Immature natural killer cell (primary cell): ENCODE data around the gene ABHD6. TPM values are rescaled to one million over a fixed set of nuclear protein-coding genes. Genes with fewer than 3 reads are reported as not detected.
"Not testable (repeated sequence)": the region's sequence is repeated elsewhere in the genome, so short reads cannot be mapped to it uniquely, and the experiment has no call there.

Source experiments
- DNase-seq, 3 donors: peaks; one replicate each; pipeline ENCODE4 v3.0.0; 2022; ENCODE audit warnings: mixed read lengths in 1 of 3
- H3K27ac Mint-ChIP-seq, 6 donors: one replicate each; pipeline ENCODE4 v1.8.0; 2020; ENCODE audit warnings: mixed read lengths in 6 of 6, mild to moderate bottlenecking in 5 of 6, inconsistent platforms in 4 of 6, moderate library complexity in 3 of 6
- H3K27me3 Mint-ChIP-seq, 3 donors: one replicate each; pipeline ENCODE4 v1.8.0; 2020 to 2021; ENCODE audit warnings: low read depth in 3 of 3, mild to moderate bottlenecking in 3 of 3, mixed read lengths in 3 of 3, moderate library complexity in 3 of 3, inconsistent platforms in 1 of 3
- H3K36me3 Mint-ChIP-seq, 3 donors: one replicate each; pipeline ENCODE4 v1.8.0; 2020; ENCODE audit warnings: mixed read lengths in 3 of 3, inconsistent platforms in 2 of 3, mild to moderate bottlenecking in 2 of 3
- H3K4me1 Mint-ChIP-seq, 2 donors: one replicate each; pipeline ENCODE4 v1.8.0; 2020; ENCODE audit warnings: inconsistent platforms in 2 of 2, mild to moderate bottlenecking in 2 of 2, mixed read lengths in 2 of 2, moderate library complexity in 1 of 2
- H3K4me3 Mint-ChIP-seq, 5 donors: one replicate each; pipeline ENCODE4 v1.8.0; 2020; ENCODE audit warnings: mild to moderate bottlenecking in 5 of 5, mixed read lengths in 5 of 5, inconsistent platforms in 3 of 5, moderate library complexity in 3 of 5
- H3K9me3 Mint-ChIP-seq, 6 donors: one replicate each; pipeline ENCODE4 v1.8.0; 2020; ENCODE audit warnings: mild to moderate bottlenecking in 6 of 6, mixed read lengths in 6 of 6, inconsistent platforms in 4 of 6, moderate library complexity in 3 of 6
- polyA plus RNA-seq, 3 donors: library from polyadenylated mRNA; unstranded; fragments of 300-500 nt; fragmentation: Illumina TruSeq; gene quantifications; one replicate each; pipeline ENCODE4 v1.2.3, GENCODE V29; 2021

ABHD6 gene
- polyA plus RNA-seq, 3 donors from 2014 or later, result 8.5 to 8.7 (median 8.6) TPM

DNA sequence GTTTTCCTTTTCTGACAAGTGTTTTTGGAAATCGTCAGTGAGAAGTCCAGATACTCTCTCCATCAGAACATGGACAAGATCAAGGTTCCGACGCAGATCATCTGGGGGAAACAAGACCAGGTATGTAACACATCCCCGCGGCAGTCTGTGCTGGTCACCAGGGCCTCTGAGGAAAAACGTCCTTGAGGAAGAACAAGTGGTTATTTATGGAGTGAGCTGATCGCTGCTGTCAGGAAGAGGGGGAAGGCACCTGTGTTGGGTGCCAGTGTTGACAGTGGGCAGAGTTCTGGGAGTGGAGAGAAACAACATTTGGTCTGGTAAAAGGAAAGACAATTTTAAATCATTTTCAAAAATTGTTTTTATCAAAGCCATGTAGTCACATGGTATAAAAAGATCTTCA, 47.7 kb downstream of the ABHD6 start:
- H3K9me3 Mint-ChIP-seq, result peaks cover 0 to 2% (median 0%) of the 10 kb centered on the region in 6 donors
- H3K4me3 Mint-ChIP-seq, result no peak overlapping the region

DNA sequence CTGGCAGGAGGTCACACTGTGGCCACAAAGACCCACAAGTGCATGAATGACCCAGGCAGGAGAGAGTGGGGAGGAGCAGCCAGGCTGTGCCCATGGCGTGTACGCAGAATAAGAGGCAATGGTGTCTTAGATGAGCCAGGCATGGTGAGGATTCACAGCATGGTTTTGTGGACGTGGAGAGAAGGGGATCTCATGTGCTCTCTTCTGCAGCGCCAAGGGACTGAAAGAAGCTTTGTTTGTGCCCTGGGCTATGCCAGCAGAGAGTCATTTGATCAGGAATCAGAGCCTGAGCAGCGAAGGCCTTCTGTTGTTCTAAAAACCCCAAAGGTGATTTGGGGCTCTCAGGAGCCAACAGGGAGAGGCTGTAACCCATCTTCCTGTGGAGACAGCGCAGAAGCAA, 49.8 kb downstream of the ABHD6 start:
- no peak for DNase-seq
- H3K4me3 Mint-ChIP-seq, result no peak overlapping the region
- H3K4me1 Mint-ChIP-seq, result no peaks in the 10 kb centered on the region
- peaks cover 0 to 2% (median 0%) of the 10 kb centered on the region in 6 donors for H3K9me3 Mint-ChIP-seq
- peaks cover 12 to 16% (median 15%) of the 10 kb centered on the region in 3 donors for H3K36me3 Mint-ChIP-seq
- H3K27me3 Mint-ChIP-seq, result peaks cover 0 to 5% (median 0%) of the 10 kb centered on the region in 3 donors
- H3K27ac Mint-ChIP-seq, result no peak overlapping the region

More for the DNA sequence above, 47.7 kb downstream of the ABHD6 start:
- no peak for DNase-seq
- Mint-ChIP-seq H3K27me3 (peaks cover 0 to 2% (median 2%) of the 10 kb centered on the region in 3 donors), H3K36me3 (peaks cover 17 to 22% (median 21%) of the 10 kb centered on the region in 3 donors), H3K27ac (no peak overlapping the region), H3K4me1 (no peaks in the 10 kb centered on the region)

DNA sequence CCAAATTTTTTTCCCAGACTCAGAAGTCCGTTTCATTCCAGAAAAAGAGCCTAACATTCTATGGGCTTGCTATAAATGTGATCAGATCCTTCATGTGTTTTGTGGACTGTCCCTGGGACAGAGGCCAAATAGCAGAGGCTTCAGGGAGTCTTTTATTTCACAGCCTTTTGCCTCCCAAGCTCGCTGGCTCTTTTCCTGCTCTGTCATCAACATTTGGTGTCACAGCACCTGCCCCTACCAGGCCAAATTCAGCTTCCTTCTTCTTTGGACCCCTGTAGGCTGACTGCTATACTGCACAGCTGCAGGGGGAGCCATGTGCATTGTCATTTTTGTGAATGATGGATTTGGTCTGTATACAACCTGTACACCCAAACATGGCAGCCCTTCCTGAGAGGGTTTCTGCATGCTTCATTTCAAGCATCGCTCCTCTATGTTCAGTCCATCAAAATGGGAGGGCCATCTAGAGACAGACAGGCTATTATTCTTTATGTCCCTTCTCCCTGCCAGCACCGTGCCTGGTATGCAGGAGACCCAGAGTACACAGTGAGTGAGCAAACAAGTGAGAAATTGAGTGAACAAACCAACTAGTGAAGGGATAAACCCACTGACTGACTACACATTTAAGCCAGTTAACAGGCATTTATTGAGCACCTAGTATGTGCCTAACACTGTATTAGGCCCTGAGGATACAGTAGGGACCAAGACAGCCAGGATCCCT, 50.6 kb downstream of the ABHD6 start:
- no peak overlapping the region for H3K27ac Mint-ChIP-seq
- peaks cover 0 to 2% (median 0%) of the 10 kb centered on the region in 6 donors for H3K9me3 Mint-ChIP-seq
- H3K4me1 Mint-ChIP-seq, result no peaks in the 10 kb centered on the region
- no peak overlapping the region for H3K4me3 Mint-ChIP-seq
- peaks cover 0 to 5% (median 0%) of the 10 kb centered on the region in 3 donors for H3K27me3 Mint-ChIP-seq
- no peak for DNase-seq
- peaks cover 12 to 16% (median 15%) of the 10 kb centered on the region in 3 donors for H3K36me3 Mint-ChIP-seq

DNA sequence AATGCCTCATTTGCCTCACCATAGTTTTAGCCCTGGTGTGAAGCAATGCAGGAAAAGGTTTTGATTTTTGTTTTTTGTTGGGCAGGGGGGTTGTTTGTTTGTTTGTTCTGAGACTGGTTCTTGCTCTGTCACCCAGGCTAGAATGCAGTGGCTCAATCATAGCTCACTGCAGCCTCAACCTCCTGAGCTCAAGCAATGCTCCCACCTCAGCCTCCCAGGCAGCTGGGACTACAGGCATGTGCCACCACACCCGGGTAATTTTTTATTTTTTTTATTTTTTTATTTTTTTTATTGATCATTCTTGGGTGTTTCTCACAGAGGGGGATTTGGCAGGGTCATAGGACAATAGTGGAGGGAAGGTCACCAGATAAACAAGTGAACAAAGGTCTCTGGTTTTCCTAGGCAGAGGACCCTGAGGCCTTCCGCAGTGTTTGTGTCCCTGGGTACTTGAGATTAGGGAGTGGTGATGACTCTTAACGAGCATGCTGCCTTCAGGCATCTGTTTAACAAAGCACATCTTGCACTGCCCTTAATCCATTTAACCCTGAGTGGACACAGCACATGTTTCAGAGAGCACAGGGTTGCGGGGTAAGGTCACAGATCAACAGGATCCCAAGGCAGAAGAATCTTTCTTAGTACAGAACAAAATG, 51.5 kb downstream of the ABHD6 start:
- not testable (repeated sequence) for H3K27me3 Mint-ChIP-seq, H3K4me1 Mint-ChIP-seq, H3K4me3 Mint-ChIP-seq, H3K9me3 Mint-ChIP-seq, DNase-seq, H3K27ac Mint-ChIP-seq
- H3K36me3 Mint-ChIP-seq, result peaks cover 8 to 12% (median 10%) of the 10 kb centered on the region in 3 donors

DNA sequence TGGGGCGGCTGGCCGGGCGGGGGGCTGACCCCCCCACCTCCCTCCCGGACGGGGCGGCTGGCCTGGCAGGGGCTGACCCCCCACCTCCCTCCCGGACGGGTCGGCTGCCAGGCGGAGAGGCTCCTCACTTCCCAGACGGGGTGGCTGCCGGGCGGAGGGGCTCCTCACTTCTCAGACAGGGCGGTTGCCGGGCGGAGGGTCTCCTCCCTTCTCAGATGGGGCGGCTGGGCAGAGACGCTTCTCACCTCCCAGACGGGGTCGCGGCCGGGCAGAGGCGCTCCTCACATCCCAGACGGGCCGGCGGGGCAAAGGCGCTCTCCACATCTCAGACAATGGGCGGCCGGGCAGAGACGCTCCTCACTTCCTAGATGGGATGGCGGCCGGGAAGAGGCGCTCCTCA, 52.9 kb downstream of the ABHD6 start:
- not testable (repeated sequence) for H3K27ac Mint-ChIP-seq, DNase-seq, H3K9me3 Mint-ChIP-seq, H3K27me3 Mint-ChIP-seq, H3K36me3 Mint-ChIP-seq, H3K4me3 Mint-ChIP-seq, H3K4me1 Mint-ChIP-seq

DNA sequence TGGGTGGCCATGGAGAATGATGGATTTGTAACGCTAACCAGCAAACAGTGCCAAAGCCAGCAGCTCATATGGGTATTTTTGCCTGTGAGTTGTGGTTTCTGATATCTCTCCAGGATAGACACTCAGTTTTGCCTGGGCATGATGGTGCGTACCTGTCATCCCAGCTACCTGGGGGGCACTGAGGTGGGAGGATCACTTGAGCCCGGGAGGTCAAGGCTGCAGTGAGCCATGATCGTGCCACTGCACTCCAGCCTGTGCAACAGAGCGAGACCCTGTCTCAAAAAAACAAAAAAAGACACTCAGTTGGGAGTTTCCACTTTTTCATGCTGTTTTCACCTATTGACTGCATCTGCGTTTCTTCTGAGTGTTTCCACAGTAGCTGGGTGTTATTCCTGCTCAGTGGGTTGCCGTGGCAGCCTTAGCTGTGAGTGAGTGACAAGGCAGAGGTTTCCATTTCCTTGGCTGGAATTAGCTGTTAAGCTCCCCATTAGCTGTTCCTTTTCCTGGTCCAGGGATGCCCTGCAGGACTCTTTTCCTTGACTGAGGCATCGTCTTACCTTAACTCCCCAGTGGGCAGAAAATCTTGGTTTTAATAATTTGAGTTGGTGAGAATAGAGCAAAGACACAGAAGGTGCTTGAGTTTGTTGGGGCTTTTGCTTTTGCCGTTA, 54.2 kb downstream of the ABHD6 start:
- Mint-ChIP-seq H3K27ac (no peak overlapping the region), H3K36me3 (peaks cover 2 to 5% (median 3%) of the 10 kb centered on the region in 3 donors), H3K27me3 (peaks cover 0 to 3% (median 2%) of the 10 kb centered on the region in 3 donors), H3K9me3 (no peaks in the 10 kb centered on the region), H3K4me3 (no peak overlapping the region), H3K4me1 (no peaks in the 10 kb centered on the region)
- DNase-seq, result no peak

DNA sequence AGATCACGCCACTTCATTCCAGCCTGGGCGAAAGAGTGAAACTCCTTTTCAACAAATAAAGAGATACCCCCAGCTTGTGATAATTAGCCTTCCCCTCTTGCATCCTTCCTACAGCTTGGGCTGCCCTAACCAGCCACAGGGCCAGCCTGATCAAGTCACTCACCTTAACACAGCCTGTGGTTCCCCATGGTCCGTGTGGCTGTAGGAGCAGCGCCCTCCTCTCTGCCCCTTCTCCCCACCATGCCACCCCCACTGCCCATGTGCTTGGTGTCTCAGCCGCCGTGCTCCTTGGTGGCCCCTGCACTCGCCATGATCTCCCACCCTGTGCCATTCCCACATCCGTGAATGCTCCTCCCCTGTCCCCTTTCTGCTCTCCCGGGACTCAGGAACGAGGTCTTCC, 55.3 kb downstream of the ABHD6 start:
- Mint-ChIP-seq H3K4me1 (no peaks in the 10 kb centered on the region), H3K9me3 (no peaks in the 10 kb centered on the region), H3K4me3 (no peak overlapping the region), H3K27ac (no peak overlapping the region), H3K36me3 (peaks cover 0 to 5% (median 2%) of the 10 kb centered on the region in 3 donors), H3K27me3 (peaks cover 0 to 3% (median 2%) of the 10 kb centered on the region in 3 donors)
- no peak for DNase-seq

DNA sequence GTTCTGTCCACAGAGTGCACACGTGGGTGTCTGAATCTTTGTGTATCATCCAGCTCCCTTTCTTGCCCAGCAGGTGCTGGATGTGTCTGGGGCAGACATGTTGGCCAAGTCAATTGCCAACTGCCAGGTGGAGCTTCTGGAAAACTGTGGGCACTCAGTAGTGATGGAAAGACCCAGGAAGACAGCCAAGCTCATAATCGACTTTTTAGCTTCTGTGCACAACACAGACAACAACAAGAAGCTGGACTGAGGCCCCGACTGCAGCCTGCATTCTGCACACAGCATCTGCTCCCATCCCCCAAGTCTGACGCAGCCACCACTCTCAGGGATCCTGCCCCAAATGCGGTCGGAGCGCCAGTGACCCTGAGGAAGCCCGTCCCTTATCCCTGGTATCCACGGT, 55.9 kb downstream of the ABHD6 start:
- DNase-seq, result no peak
- peaks cover 0 to 3% (median 2%) of the 10 kb centered on the region in 3 donors for H3K27me3 Mint-ChIP-seq
- no peak overlapping the region for H3K4me3 Mint-ChIP-seq
- H3K9me3 Mint-ChIP-seq, result no peaks in the 10 kb centered on the region
- H3K4me1 Mint-ChIP-seq, result no peaks in the 10 kb centered on the region
- H3K36me3 Mint-ChIP-seq, result peaks cover 0 to under 1% (median under 1%) of the 10 kb centered on the region in 3 donors
- H3K27ac Mint-ChIP-seq, result no peak overlapping the region

DNA sequence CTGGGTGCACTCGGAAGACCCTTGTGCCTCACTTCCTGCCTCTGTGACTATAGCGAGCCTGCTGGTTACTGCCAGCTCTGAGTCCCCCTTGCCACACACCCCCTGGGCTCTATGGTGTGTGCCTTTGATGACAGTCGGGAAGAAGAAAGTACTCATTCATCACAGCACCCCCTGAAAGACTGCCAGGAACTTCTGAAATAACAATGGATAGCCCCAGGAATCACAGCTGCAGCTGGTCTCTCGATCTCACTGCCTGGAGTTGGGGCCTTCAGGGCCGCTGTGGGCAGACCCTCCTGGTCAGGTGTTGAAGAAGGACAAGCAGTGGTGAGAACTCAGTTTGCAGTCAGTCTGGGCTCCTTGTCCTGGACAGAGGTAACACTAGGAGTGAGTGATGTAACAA, 58.7 kb downstream of the ABHD6 start:
- H3K27ac Mint-ChIP-seq, result no peak overlapping the region

DNA sequence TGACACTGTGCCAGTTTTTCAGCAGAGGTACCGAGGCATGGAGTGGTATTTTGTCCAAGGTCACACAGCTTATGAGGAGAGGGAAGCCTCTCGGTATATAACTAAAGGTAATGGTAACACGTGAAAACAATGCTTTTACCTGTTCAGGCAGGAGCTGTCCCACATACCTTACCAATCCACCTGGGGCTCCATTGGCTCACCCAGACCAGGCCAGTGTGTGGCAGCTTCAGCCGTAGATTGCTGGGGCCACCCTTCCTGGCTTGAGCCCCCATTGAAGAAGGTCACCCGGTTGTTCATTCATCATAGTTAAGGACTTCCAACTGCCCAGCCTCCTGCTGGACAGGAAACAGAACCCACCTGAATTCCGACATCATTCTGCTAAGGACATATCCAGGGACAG, 59.3 kb downstream of the ABHD6 start:
- DNase-seq, result no peak
- Mint-ChIP-seq H3K4me3 (no peak overlapping the region), H3K27me3 (peaks cover 5 to 14% (median 6%) of the 10 kb centered on the region in 3 donors), H3K36me3 (no peaks in the 10 kb centered on the region), H3K27ac (no peak overlapping the region), H3K9me3 (peaks cover 0 to 2% (median 0%) of the 10 kb centered on the region in 6 donors), H3K4me1 (no peaks in the 10 kb centered on the region)

More for the DNA sequence above, 58.7 kb downstream of the ABHD6 start:
- DNase-seq, result no peak
- Mint-ChIP-seq H3K9me3 (peaks cover 0 to under 1% (median 0%) of the 10 kb centered on the region in 6 donors), H3K4me3 (no peak overlapping the region), H3K4me1 (no peaks in the 10 kb centered on the region), H3K36me3 (no peaks in the 10 kb centered on the region), H3K27me3 (peaks cover 2 to 11% (median 5%) of the 10 kb centered on the region in 3 donors)

DNA sequence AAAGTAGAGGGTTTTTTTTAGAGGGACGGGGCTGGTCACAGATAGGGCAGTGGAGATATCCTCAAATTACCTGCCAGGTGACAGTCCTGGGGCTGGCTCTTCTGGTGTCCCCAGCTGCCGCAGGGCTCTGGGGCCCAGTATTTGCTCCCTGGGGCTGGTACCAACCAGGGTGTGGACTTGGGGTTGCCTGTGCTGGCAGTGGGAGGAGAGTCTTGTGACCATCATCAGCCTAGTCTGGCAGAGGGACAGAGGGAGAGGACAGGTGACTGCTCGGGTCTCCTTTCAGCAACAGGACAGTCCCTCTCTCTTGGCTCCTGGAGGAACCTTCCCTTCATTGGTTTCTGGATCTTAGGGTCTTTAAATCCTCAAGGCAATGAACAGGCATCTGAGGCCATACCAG, 60.6 kb downstream of the ABHD6 start:
- no peak for DNase-seq
- H3K9me3 Mint-ChIP-seq, result peaks cover 0 to 2% (median 0%) of the 10 kb centered on the region in 6 donors
- H3K27ac Mint-ChIP-seq, result no peak overlapping the region
- H3K4me3 Mint-ChIP-seq, result no peak overlapping the region
- peaks cover 5 to 18% (median 8%) of the 10 kb centered on the region in 3 donors for H3K27me3 Mint-ChIP-seq
- no peaks in the 10 kb centered on the region for H3K36me3 Mint-ChIP-seq
- H3K4me1 Mint-ChIP-seq, result no peaks in the 10 kb centered on the region

DNA sequence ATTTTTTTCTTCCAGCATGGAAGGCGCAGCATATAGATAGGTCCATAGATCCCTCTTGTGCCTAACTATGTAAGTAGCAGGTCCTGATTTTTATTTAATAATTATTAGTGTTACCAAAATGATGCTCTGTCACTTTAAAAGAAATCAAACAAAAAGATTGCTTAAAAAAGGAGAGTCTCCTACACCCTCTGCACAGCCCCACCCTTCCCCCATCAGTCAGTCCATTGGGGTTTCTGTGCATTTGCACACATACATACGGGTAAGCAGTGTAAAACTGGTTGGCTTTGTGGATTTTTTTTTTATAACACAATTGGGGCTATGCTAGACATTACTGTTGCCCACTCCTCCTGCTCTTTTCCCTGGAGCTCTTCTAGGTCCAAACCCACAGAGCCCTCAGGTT, 61.5 kb downstream of the ABHD6 start:
- Mint-ChIP-seq H3K27me3 (peaks cover 5 to 18% (median 8%) of the 10 kb centered on the region in 3 donors), H3K36me3 (no peaks in the 10 kb centered on the region), H3K4me1 (no peaks in the 10 kb centered on the region), H3K4me3 (no peak overlapping the region), H3K27ac (no peak overlapping the region), H3K9me3 (peaks cover 0 to 2% (median 0%) of the 10 kb centered on the region in 6 donors)
- no peak for DNase-seq

DNA sequence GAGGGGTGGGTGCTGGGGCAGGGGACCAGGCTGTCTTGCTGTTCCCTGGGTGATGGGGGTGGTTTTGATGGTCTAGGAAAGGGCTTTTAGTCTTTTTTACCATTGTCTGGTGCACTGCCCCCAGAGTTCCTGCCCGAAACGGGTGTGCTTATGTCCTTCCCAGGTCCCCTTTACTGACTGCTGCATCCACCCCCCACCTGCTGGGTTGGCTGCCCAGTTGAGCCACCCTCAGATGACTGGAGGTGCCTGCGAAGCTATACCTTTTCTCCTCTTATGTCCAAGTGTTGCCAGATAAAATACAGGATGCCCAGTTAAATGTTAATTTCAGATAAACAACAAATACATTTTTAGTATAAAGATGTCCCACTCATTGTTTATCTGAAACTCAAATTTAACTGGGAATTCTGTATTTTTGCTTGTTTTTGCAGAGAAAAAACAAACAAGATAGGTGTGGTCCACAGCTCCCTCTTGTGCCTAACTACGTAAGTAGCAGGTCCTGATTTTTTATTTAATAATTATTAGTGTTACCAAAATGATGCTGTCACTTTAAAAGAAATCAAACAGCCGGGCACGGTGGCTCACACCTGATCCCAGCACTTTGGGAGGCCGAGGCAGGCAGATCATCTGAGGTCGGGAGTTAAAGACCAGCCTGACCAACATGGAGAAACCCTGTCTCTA, 62.4 kb downstream of the ABHD6 start:
- Mint-ChIP-seq H3K4me1 (peaks cover 0 to under 1% of the 10 kb centered on the region in 2 donors), H3K9me3 (peaks cover 0 to 2% (median 0%) of the 10 kb centered on the region in 6 donors), H3K27ac (no peak overlapping the region)

More for the DNA sequence above, 62.4 kb downstream of the ABHD6 start:
- Mint-ChIP-seq H3K36me3 (no peaks in the 10 kb centered on the region), H3K27me3 (peaks cover 8 to 18% (median 8%) of the 10 kb centered on the region in 3 donors), H3K4me3 (no peak overlapping the region)
- DNase-seq, result no peak
